Measurements from ENCODE around the gene C2orf92. TPM values are rescaled to one million over a fixed set of nuclear protein-coding genes. Genes with fewer than 3 reads are reported as not detected.

The C2orf92 gene
- total RNA-seq, 1 experiment from 2014 or later, result 10.2 TPM

DNA sequence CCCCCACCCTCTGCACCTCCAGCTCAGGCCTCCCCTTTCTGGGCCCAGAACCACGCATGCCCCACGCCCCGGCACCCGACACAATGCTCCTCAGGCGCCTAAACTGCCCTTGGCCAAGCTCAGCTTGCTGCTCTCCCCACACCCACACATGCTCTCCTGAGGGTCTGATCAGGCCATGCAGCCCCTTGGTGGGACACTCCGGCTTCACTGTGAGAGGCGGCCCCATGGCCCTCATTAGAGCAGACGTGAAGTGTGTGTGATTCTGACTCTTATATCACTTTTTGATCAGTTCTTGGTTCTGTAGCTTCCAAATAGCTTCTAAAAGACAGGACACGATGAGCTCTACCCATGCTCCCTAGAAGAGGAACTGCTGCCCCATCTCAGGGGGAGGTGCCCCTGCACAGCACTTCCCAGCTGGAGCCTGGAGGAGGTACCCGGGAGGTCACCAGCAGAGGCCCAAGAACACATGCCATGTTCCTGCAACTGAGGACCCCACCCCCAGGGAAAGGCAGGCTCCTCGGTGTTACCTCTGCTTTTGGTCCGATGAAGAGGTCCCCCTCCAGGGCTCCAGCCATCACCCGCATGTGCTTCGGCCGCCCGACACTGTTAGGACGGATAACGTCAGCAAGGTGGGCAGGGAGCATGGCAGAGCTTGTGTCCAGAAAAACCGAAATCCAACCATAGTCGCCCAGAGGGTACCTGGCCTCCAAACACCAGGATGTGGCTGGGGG is 9.3 kb upstream of the C2orf92 start:
- no TSS peak for BruUV-seq (replicated peaks)
- POLR2A ChIA-PET, result no interaction called here
- intact Hi-C loops (cut with micrococcal nuclease; ENCODE audit: unreplicated experiment), result no loop called here
- no peaks in the 10 kb centered on the region for H3K27me3 Mint-ChIP-seq (ENCODE audit: insufficient read depth, unreplicated experiment)
- no peaks in the 10 kb centered on the region for H3K9me3 ChIP-seq
- H3K36me3 ChIP-seq (ENCODE audit: control insufficient read depth, insufficient read depth, low read length), result peaks cover 2% of the 10 kb centered on the region
- no peak overlapping the region for H3K4me3 Mint-ChIP-seq (ENCODE audit: unreplicated experiment)
- no peak overlapping the region for H3K4me3 ChIP-seq (ENCODE audit: low read depth, low read length)
- no peak for DNase-seq
- no peaks in the 10 kb centered on the region for H3K9me3 Mint-ChIP-seq (ENCODE audit: unreplicated experiment)
- no peak overlapping the region for H3K27ac Mint-ChIP-seq (ENCODE audit: unreplicated experiment)
- peaks cover 11% of the 10 kb centered on the region for H3K4me1 Mint-ChIP-seq (ENCODE audit: low read depth, unreplicated experiment)
- CTCF ChIA-PET, result interaction anchor here (0.5 to 1.5 kb wide), 2 partner anchors 70 to 79 kb away, joined by 3 read pairs; no protein-coding TSS in a partner anchor
- TF ChIP-seq, protein P1, sequence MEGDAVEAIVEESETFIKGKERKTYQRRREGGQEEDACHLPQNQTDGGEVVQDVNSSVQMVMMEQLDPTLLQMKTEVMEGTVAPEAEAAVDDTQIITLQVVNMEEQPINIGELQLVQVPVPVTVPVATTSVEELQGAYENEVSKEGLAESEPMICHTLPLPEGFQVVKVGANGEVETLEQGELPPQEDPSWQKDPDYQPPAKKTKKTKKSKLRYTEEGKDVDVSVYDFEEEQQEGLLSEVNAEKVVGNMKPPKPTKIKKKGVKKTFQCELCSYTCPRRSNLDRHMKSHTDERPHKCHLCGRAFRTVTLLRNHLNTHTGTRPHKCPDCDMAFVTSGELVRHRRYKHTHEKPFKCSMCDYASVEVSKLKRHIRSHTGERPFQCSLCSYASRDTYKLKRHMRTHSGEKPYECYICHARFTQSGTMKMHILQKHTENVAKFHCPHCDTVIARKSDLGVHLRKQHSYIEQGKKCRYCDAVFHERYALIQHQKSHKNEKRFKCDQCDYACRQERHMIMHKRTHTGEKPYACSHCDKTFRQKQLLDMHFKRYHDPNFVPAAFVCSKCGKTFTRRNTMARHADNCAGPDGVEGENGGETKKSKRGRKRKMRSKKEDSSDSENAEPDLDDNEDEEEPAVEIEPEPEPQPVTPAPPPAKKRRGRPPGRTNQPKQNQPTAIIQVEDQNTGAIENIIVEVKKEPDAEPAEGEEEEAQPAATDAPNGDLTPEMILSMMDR (IDR thresholded peaks at IDR 0.05; ENCODE audit: insufficient read depth in 1 of 2, low read depth in 1 of 2, low read length in 1 of 2, severe bottlenecking in 1 of 2, unreplicated experiment in 1 of 2), result no peak
- H3K4me1 ChIP-seq, result peaks cover 6% of the 10 kb centered on the region
- peaks cover 49% of the 10 kb centered on the region for H3K36me3 Mint-ChIP-seq (ENCODE audit: insufficient read depth, unreplicated experiment)
- no peaks in the 10 kb centered on the region for H3K27me3 ChIP-seq (replicated peaks; ENCODE audit: control insufficient read depth, insufficient read depth, low read length)

DNA sequence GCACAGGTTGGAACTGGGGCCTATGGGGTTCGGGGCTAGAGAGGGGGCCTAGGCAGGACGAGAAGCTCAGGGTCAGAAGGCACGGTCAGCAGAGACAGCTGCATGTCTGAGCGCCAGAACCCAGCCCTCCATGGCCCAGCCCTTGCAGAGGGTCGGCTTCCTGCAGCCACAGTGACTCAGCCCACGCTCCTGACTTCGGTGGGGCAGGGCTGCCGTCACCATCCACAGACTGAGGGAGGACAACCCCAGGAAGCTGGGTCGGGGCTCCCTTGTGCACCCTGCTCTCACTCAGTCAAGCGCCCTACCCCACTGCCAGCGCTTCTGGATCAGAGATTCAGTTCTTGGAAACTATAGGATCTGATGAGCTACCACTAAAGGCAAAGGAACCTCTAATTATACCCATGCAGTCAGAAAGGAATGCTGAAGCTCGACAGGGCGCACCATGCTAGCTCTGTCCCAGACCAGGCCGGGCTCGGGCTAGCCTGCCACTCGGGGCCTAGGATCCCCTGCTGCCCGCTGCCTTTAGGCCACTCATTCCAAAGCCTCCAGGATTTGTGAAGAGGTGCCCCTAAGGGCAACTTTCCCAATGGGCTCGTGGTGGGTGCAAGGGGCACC is 8.6 kb upstream of the C2orf92 start:
- TF ChIP-seq, protein P1 (IDR thresholded peaks at IDR 0.05; ENCODE audit: insufficient read depth in 1 of 2, low read depth in 1 of 2, low read length in 1 of 2, severe bottlenecking in 1 of 2, unreplicated experiment in 1 of 2), result no peak
- peaks cover 2% of the 10 kb centered on the region; the same call in 1 of the 2 replicates for H3K36me3 ChIP-seq (ENCODE audit: control insufficient read depth, insufficient read depth, low read length)
- intact Hi-C loops (cut with micrococcal nuclease; ENCODE audit: unreplicated experiment), result no loop called here
- H3K27me3 ChIP-seq (replicated peaks; ENCODE audit: control insufficient read depth, insufficient read depth, low read length), result no peaks in the 10 kb centered on the region
- POLR2A ChIA-PET, result no interaction called here
- no TSS peak for BruUV-seq (replicated peaks)
- no peak for DNase-seq
- H3K36me3 Mint-ChIP-seq (ENCODE audit: insufficient read depth, unreplicated experiment), result peaks cover 48% of the 10 kb centered on the region
- peaks cover 6% of the 10 kb centered on the region for H3K4me1 ChIP-seq
- H3K9me3 Mint-ChIP-seq (ENCODE audit: unreplicated experiment), result no peaks in the 10 kb centered on the region
- no peaks in the 10 kb centered on the region for H3K27me3 Mint-ChIP-seq (ENCODE audit: insufficient read depth, unreplicated experiment)
- H3K27ac Mint-ChIP-seq (ENCODE audit: unreplicated experiment), result peak overlapping the region; percentile 95
- H3K4me1 Mint-ChIP-seq (ENCODE audit: low read depth, unreplicated experiment), result peaks cover 11% of the 10 kb centered on the region
- no peak overlapping the region for H3K4me3 ChIP-seq (ENCODE audit: low read depth, low read length)
- no peaks in the 10 kb centered on the region for H3K9me3 ChIP-seq
- CTCF ChIA-PET, result interaction anchor here (1.5 kb wide), 1 partner anchor 70 kb away, joined by 3 read pairs; no protein-coding TSS in a partner anchor
- no peak overlapping the region for H3K4me3 Mint-ChIP-seq (ENCODE audit: unreplicated experiment)

DNA sequence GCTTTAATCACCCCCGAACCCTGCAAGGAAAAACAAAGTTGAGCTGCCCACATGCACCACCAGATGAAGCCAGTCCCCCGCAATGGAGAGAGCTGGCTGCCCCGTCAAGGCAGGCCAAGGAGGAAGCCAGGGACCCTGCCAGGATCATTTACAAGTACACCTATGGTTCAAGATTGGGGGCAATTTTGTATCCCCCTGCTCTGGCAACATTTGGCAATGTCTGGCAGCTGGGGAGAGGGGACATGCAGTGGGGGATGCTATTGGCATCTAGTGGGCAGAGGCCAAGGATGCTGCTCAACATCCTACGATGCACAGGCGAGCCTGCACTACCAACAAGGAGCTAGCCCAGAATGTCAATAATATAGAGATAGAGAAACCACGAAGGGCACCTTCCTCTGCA is 7.6 kb upstream of the C2orf92 start:
- peaks cover 6% of the 10 kb centered on the region for H3K4me1 ChIP-seq
- peak overlapping the region; percentile 94 for H3K4me3 Mint-ChIP-seq (ENCODE audit: unreplicated experiment)
- H3K4me1 Mint-ChIP-seq (ENCODE audit: low read depth, unreplicated experiment), result peaks cover 11% of the 10 kb centered on the region
- H3K27me3 Mint-ChIP-seq (ENCODE audit: insufficient read depth, unreplicated experiment), result no peaks in the 10 kb centered on the region
- H3K36me3 ChIP-seq (ENCODE audit: control insufficient read depth, insufficient read depth, low read length), result no peaks in the 10 kb centered on the region; the same call in 1 of the 2 replicates
- H3K4me3 ChIP-seq (ENCODE audit: low read depth, low read length), result no peak overlapping the region
- POLR2A ChIA-PET, result interaction anchor here (3.9 kb wide), 1 partner anchor 16 kb away, joined by 82 read pairs; the partner anchor contains the start of gene COX5B
- H3K36me3 Mint-ChIP-seq (ENCODE audit: insufficient read depth, unreplicated experiment), result peaks cover 37% of the 10 kb centered on the region
- H3K9me3 Mint-ChIP-seq (ENCODE audit: unreplicated experiment), result no peaks in the 10 kb centered on the region
- no TSS peak for BruUV-seq (replicated peaks)
- CTCF ChIA-PET, result interaction anchor here (1.4 to 4.0 kb wide), 3 partner anchors 16 to 72 kb away, joined by 7 to 42 read pairs (median 29); partner anchors contain the start of genes ANKRD36B and COX5B
- no peak for DNase-seq
- intact Hi-C loops (cut with micrococcal nuclease; ENCODE audit: unreplicated experiment), result no loop called here
- no peaks in the 10 kb centered on the region for H3K27me3 ChIP-seq (replicated peaks; ENCODE audit: control insufficient read depth, insufficient read depth, low read length)
- TF ChIP-seq, protein P1 (IDR thresholded peaks at IDR 0.05; ENCODE audit: insufficient read depth in 1 of 2, low read depth in 1 of 2, low read length in 1 of 2, severe bottlenecking in 1 of 2, unreplicated experiment in 1 of 2), result no peak
- no peaks in the 10 kb centered on the region for H3K9me3 ChIP-seq
- peak overlapping the region; percentile 95 for H3K27ac Mint-ChIP-seq (ENCODE audit: unreplicated experiment)

Measured in Caco-2 (cell line).